Activated CD8-positive, alpha-beta T cell treated with anti-CD3 and anti-CD28 coated beads for 36 hours (primary cell): ENCODE measurements around the gene CST6. TPM values are rescaled to one million over a fixed set of nuclear protein-coding genes. Genes with fewer than 3 reads are reported as not detected.

Source experiments
- ATAC-seq: fragments of 200-7000 bp; cut with Tn5 transposase; one replicate; pipeline ENCODE4 v1.10.0; 2021; ENCODE audit warnings: mild to moderate bottlenecking, moderate library complexity
- CTCF ChIA-PET: fragments of 350-600 bp; sonication (Branson Sonifier 250); formaldehyde crosslinking; loops from one replicate; lab custom pipeline; 2021; ENCODE audit warnings: antibody characterized with exemption; lab: Charles Lee
- POLR2A ChIA-PET: fragments of 350-600 bp; sonication (Branson Sonifier 250); formaldehyde crosslinking; loops from one replicate; lab custom pipeline; 2021; ENCODE audit warnings: antibody characterized with exemption; lab: Charles Lee
- DNase-seq: peaks from one replicate; pipeline ENCODE4 v3.0.0-alpha.2; 2020
- H3K27ac Mint-ChIP-seq: one replicate; pipeline ENCODE4 v1.8.0; 2021; ENCODE audit warnings: mild to moderate bottlenecking, mixed read lengths
- H3K27me3 Mint-ChIP-seq: one replicate; pipeline ENCODE4 v1.8.0; 2021; ENCODE audit warnings: mixed read lengths
- H3K36me3 Mint-ChIP-seq: one replicate; pipeline ENCODE4 v1.8.0; 2021; ENCODE audit warnings: low read depth, mixed read lengths
- H3K4me1 Mint-ChIP-seq: one replicate; pipeline ENCODE4 v1.8.0; 2021; ENCODE audit warnings: low read depth, mixed read lengths
- H3K4me3 Mint-ChIP-seq: one replicate; pipeline ENCODE4 v1.8.0; 2021; ENCODE audit warnings: mild to moderate bottlenecking, moderate library complexity, mixed read lengths
- H3K9me3 Mint-ChIP-seq: one replicate; pipeline ENCODE4 v1.8.0; 2021; ENCODE audit warnings: mixed read lengths
- CTCF ChIP-seq: fragments of 200-600 bp; IDR thresholded peaks from one replicate; pipeline ENCODE4 v1.8.0; 2022; ENCODE audit warnings: antibody characterized with exemption, mild to moderate bottlenecking
- intact Hi-C: fragments of 100-400 bp; cut with micrococcal nuclease; formaldehyde crosslinking; loops from one replicate; pipeline ENCODE4 v1.10.0; 2022
- total RNA-seq, 2 experiments: library from RNA; stranded (reverse); gene quantifications; one replicate each; pipeline ENCODE4 v1.2.3, GENCODE V29; 2021

Gene CST6
- total RNA-seq, 2 experiments from 2014 or later, result 0.50 TPM; not detected in 1

GRCh38 chr11:65979261-65979759 lies 32.5 kb upstream of the CST6 start:
- no peak for ATAC-seq
- TF ChIP-seq CTCF, result no peak
- POLR2A ChIA-PET, result interaction anchor here (0.8 to 1.9 kb wide), 2 partner anchors 10 to 36 kb away, joined by 4 to 5 read pairs; no protein-coding TSS in a partner anchor

DNA sequence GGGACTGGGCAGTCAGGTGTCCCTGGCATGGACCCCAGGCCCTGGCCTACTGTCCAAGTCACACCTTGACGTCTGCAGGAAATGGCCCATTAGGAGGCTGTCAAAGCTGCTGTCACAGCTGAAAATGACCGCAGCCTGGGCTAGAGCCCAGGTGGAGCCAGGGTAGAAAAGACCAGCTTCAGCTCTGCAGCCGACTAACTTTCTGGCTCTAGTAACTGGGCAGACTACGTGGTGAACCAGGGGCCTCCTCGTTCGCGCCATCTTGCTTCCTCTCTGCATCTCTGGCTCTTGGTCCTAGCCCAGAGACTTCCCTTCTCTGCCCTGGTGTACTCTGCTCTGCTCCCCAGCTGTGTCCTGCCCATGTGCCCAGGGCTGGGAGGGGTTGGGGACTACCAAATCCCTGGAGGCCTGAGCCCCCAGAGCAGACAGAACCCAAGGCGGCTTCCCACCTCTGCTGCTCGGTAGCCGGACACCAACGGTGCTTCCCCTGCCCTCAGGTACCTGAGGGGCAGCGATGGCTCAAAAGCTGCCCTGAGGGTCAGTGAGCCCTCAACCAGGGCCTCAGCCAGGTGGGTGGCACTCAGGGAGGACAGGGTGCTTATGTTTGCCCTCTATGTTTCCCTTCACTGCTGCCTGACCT lies 30.6 kb upstream of the CST6 start:
- DNase-seq (no peak), ATAC-seq (no peak)
- no peak overlapping the region for H3K27ac Mint-ChIP-seq
- TF ChIP-seq CTCF, result no peak
- no peak overlapping the region for H3K4me3 Mint-ChIP-seq
- POLR2A ChIA-PET, result interaction anchor here (0.9 to 1.3 kb wide), 3 partner anchors 9 to 120 kb away, joined by 3 to 4 read pairs (median 3); partner anchors contain the start of genes BANF1 and EIF1AD
- CTCF ChIA-PET, result no interaction called here
- intact Hi-C loops, result no loop called here
- no peaks in the 10 kb centered on the region for H3K9me3 Mint-ChIP-seq
- no peaks in the 10 kb centered on the region for H3K4me1 Mint-ChIP-seq
- no peaks in the 10 kb centered on the region for H3K27me3 Mint-ChIP-seq
- peaks cover 14% of the 10 kb centered on the region for H3K36me3 Mint-ChIP-seq

More at GRCh38 chr11:65979261-65979759, 32.5 kb upstream of the CST6 start:
- Mint-ChIP-seq H3K36me3 (peaks cover 20% of the 10 kb centered on the region), H3K27ac (no peak overlapping the region), H3K4me3 (no peak overlapping the region), H3K9me3 (no peaks in the 10 kb centered on the region), H3K4me1 (no peaks in the 10 kb centered on the region), H3K27me3 (no peaks in the 10 kb centered on the region)
- CTCF ChIA-PET, result interaction anchor here (1.0 to 1.8 kb wide), 4 partner anchors 9 to 95 kb away, joined by 3 to 10 read pairs (median 4); partner anchors contain the start of gene FIBP
- no peak for DNase-seq
- intact Hi-C loops, result no loop called here

DNA sequence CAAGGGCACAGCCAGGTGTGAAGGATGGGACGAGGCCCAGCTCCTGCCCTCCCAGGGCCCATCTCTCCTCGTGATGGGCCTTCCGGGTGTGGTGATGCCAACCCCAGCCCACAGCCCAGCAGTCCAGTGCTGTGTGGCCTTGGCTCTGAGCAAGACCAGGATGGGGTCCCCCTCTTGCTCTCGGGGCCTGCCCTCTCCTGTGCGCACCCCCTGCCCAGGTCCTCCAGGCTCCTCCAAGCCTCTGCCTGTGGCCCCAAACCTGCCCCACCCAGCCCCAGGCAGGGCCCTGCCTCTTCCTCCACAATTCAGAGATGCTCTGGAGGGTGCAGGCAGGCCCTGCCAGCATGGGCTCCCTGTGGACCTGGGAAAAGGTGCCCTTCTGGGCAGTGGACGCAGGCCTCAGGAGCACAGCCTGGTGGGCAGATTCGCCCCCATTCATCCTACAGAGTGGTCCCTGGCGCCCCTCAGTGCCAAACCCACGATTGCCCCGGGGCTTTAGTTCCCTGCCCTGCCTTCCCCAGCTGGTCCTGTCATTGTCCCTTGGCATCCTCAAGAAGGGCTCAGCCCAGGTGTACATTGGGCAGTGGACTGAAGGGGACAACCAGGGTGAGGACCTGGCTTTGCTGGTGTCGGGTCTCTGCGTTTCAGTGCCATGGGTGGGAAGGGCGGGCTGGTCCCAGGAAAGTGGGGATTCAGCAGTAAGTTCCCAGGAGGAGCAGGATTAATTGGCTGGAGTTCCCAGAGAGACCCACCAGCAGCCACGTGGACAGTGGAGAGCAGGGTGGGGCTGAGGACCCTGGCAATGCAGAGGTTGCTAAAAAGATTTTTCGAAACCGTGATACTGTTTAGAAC lies 29.6 kb upstream of the CST6 start:
- CTCF ChIA-PET, result no interaction called here
- H3K4me3 Mint-ChIP-seq, result no peak overlapping the region
- POLR2A ChIA-PET, result interaction anchor here (1.0 to 1.3 kb wide), 3 partner anchors 10 to 121 kb away, joined by 3 read pairs; no protein-coding TSS in a partner anchor

GRCh38 chr11:65982824-65983588 lies 28.8 kb upstream of the CST6 start:
- Mint-ChIP-seq H3K36me3 (peaks cover 6% of the 10 kb centered on the region), H3K27ac (no peak overlapping the region)

More for the DNA sequence above, 29.6 kb upstream of the CST6 start:
- TF ChIP-seq CTCF, result no peak
- Mint-ChIP-seq H3K4me1 (no peaks in the 10 kb centered on the region), H3K27ac (no peak overlapping the region), H3K27me3 (no peaks in the 10 kb centered on the region), H3K9me3 (no peaks in the 10 kb centered on the region), H3K36me3 (peaks cover 9% of the 10 kb centered on the region)
- intact Hi-C loops, result no loop called here
- ATAC-seq, result no peak
- DNase-seq, result no peak

More at GRCh38 chr11:65982824-65983588, 28.8 kb upstream of the CST6 start:
- ChIA-PET CTCF (no interaction called here), POLR2A (interaction anchor here (1.2 kb wide), 1 partner anchor 81 kb away, joined by 3 read pairs; no protein-coding TSS in a partner anchor)
- no peak for DNase-seq
- no peaks in the 10 kb centered on the region for H3K27me3 Mint-ChIP-seq
- ATAC-seq, result no peak
- H3K4me1 Mint-ChIP-seq, result no peaks in the 10 kb centered on the region
- H3K4me3 Mint-ChIP-seq, result no peak overlapping the region
- no peak for TF ChIP-seq CTCF
- intact Hi-C loops, result no loop called here
- no peaks in the 10 kb centered on the region for H3K9me3 Mint-ChIP-seq
